Activated T-cell treated with anti-CD3 and anti-CD28 coated beads, Interleukin-2, amount 50 U/mL, for 1 hour (primary cell): ENCODE results near the gene PDGFA.
A peak's percentile ranks its signal among the peaks of the same experiment; 100 is the strongest.
"Not testable (repeated sequence)": the region's sequence is repeated elsewhere in the genome, so short reads cannot be mapped to it uniquely, and the experiment has no call there.

Experiments
- DNase-seq: peaks from one replicate; pipeline ENCODE4 v3.0.0-alpha.2; 2020

PDGFA gene

GRCh38 chr7:519484-520390 lies at the start of gene PDGFA:
PDGFA (minus strand) TSS chr7:519846; CDS start chr7:519001, 845 bp downstream.
- peak; percentile 37 for DNase-seq

- no peak for DNase-seq
Observed at GRCh38 chr7:568031-568951, 48.6 kb upstream of the PDGFA start.

- no peak for DNase-seq
Observed at GRCh38 chr7:567305-567883, 47.7 kb upstream of the PDGFA start.

GRCh38 chr7:566100-566499 lies 46.5 kb upstream of the PDGFA start:
- DNase-seq: no peak

- no peak for DNase-seq
Observed at GRCh38 chr7:564176-564865, 44.7 kb upstream of the PDGFA start.

- no peak for DNase-seq
Observed at GRCh38 chr7:563629-564170, 44.1 kb upstream of the PDGFA start.

GRCh38 chr7:562789-563628 lies 43.4 kb upstream of the PDGFA start:
- DNase-seq: no peak

GRCh38 chr7:562374-562675 lies 42.7 kb upstream of the PDGFA start:
- no peak for DNase-seq

GRCh38 chr7:561631-562373 lies 42.2 kb upstream of the PDGFA start:
- DNase-seq: no peak

- DNase-seq: no peak
Observed at GRCh38 chr7:560966-561630, 41.5 kb upstream of the PDGFA start.

GRCh38 chr7:559396-559705 lies 39.7 kb upstream of the PDGFA start:
- DNase-seq: no peak

GRCh38 chr7:557558-557881 lies 37.9 kb upstream of the PDGFA start:
- DNase-seq: no peak

GRCh38 chr7:556837-557557 lies 37.4 kb upstream of the PDGFA start:
- DNase-seq: no peak

GRCh38 chr7:556291-556826 lies 36.7 kb upstream of the PDGFA start:
- no peak for DNase-seq

GRCh38 chr7:555551-556160 lies 36.0 kb upstream of the PDGFA start:
- DNase-seq: no peak

- no peak for DNase-seq
Observed at GRCh38 chr7:553636-554111, 34.0 kb upstream of the PDGFA start.

GRCh38 chr7:552868-553635 lies 33.4 kb upstream of the PDGFA start:
- no peak for DNase-seq

- not testable (repeated sequence) for DNase-seq
Observed at GRCh38 chr7:552151-552867, 32.7 kb upstream of the PDGFA start.
